Activated CD4-positive, alpha-beta memory T cell treated with anti-CD3 and anti-CD28 coated beads for 36 hours (primary cell): Measurements from ENCODE around the gene FARS2. TPM values are rescaled to one million over a fixed set of nuclear protein-coding genes. Genes with fewer than 3 reads are reported as not detected.

Source experiments
- CTCF ChIA-PET: fragments of 350-600 bp; sonication (Branson Sonifier 250); formaldehyde crosslinking; loops from one replicate; lab custom pipeline; 2021; ENCODE audit warnings: antibody characterized with exemption, inconsistent platforms; lab: Charles Lee
- POLR2A ChIA-PET: fragments of 350-600 bp; sonication (Branson Sonifier 250); formaldehyde crosslinking; loops from one replicate; lab custom pipeline; 2021; ENCODE audit warnings: antibody characterized with exemption; lab: Charles Lee
- DNase-seq: peaks from one replicate; pipeline ENCODE4 v3.0.0-alpha.2; 2020
- H3K27ac Mint-ChIP-seq: one replicate; pipeline ENCODE4 v1.8.0; 2021; ENCODE audit warnings: mixed read lengths
- H3K27me3 Mint-ChIP-seq: one replicate; pipeline ENCODE4 v1.8.0; 2021; ENCODE audit warnings: mixed read lengths
- H3K36me3 Mint-ChIP-seq: one replicate; pipeline ENCODE4 v1.8.0; 2021; ENCODE audit warnings: mixed read lengths
- H3K4me1 Mint-ChIP-seq: one replicate; pipeline ENCODE4 v1.8.0; 2021; ENCODE audit warnings: low read depth, mixed read lengths
- H3K4me3 Mint-ChIP-seq: one replicate; pipeline ENCODE4 v1.8.0; 2021; ENCODE audit warnings: mild to moderate bottlenecking, mixed read lengths
- H3K9me3 Mint-ChIP-seq: one replicate; pipeline ENCODE4 v1.8.0; 2021; ENCODE audit warnings: mixed read lengths
- intact Hi-C: fragments of 100-400 bp; cut with micrococcal nuclease; formaldehyde crosslinking; loops from one replicate; pipeline ENCODE4 v1.15.1; 2023
- total RNA-seq, 2 experiments: library from RNA; stranded (reverse); gene quantifications; one replicate each; pipeline ENCODE4 v1.2.3, GENCODE V29; 2021

The FARS2 gene
- total RNA-seq, 2 experiments from 2014 or later: 22.7 to 23.7 TPM

GRCh38 chr6:5809450-5809849 is 548.1 kb downstream of the FARS2 start:
- Mint-ChIP-seq H3K36me3 (no peaks in the 10 kb centered on the region), H3K27me3 (no peaks in the 10 kb centered on the region), H3K27ac (no peak overlapping the region), H3K4me3 (no peak overlapping the region), H3K9me3 (peaks cover 15% of the 10 kb centered on the region), H3K4me1 (peaks cover 22% of the 10 kb centered on the region)
- CTCF ChIA-PET: no interaction called here
- POLR2A ChIA-PET: no interaction called here
- peak; percentile 25 for DNase-seq
- intact Hi-C loops: no loop called here

DNA sequence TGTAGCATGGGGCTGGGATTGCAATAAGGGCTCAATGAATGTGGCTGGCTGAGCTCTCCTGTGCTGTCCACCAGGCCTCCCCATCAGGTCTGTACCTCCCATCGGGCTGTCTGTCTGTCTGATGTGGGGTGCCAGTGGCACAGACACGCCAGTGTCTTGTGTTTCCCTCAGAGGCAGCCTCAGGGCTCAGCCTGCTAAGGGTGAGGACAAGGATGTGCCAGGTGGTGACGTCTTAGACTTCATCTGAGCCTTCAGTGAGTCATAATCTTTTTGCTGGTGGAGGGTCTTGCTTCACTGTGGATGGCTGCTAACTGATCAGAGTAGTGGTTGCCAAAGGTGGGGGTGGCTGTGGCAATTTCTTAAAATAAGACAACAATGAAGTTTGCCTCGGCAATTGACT is 550.7 kb downstream of the FARS2 start:
- ChIA-PET POLR2A (no interaction called here), CTCF (no interaction called here)
- no peak overlapping the region for H3K27ac Mint-ChIP-seq
- intact Hi-C loops: loop anchor here (10.0 kb wide), 1 partner anchor 193 kb away; the partner anchor contains the start of gene NRN1
- peaks cover 24% of the 10 kb centered on the region for H3K4me1 Mint-ChIP-seq
- H3K36me3 Mint-ChIP-seq: no peaks in the 10 kb centered on the region
- peaks cover 5% of the 10 kb centered on the region for H3K9me3 Mint-ChIP-seq
- DNase-seq: no peak
- no peaks in the 10 kb centered on the region for H3K27me3 Mint-ChIP-seq
- H3K4me3 Mint-ChIP-seq: no peak overlapping the region

DNA sequence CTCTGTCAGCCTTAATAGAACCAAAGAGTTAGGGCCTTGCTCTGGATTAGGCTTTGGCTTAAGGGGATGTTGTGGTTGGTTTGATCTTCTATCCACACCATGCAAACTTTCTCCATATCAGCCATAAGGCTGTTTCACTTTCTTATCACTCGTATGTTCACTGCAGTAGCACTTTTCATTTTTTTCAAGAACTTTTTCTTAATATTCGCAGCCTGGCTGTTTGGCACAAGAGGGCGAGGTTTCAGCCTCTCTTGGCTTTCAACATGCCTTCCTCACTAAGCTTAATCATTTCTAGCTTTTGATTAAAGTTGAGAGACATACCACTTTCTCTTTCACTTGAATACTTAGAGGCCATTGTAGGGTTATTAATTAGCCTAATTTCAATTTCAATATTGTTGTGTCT is 552.3 kb downstream of the FARS2 start:
- H3K9me3 Mint-ChIP-seq: no peaks in the 10 kb centered on the region
- ChIA-PET CTCF (no interaction called here), POLR2A (no interaction called here)
- H3K4me3 Mint-ChIP-seq: no peak overlapping the region
- H3K27ac Mint-ChIP-seq: peak overlapping the region; percentile 19
- H3K4me1 Mint-ChIP-seq: peaks cover 24% of the 10 kb centered on the region
- peak; percentile 38 for DNase-seq
- intact Hi-C loops: loop anchor here (10.0 kb wide), 1 partner anchor 191 kb away; the partner anchor contains the start of gene NRN1
- no peaks in the 10 kb centered on the region for H3K36me3 Mint-ChIP-seq
- no peaks in the 10 kb centered on the region for H3K27me3 Mint-ChIP-seq

DNA sequence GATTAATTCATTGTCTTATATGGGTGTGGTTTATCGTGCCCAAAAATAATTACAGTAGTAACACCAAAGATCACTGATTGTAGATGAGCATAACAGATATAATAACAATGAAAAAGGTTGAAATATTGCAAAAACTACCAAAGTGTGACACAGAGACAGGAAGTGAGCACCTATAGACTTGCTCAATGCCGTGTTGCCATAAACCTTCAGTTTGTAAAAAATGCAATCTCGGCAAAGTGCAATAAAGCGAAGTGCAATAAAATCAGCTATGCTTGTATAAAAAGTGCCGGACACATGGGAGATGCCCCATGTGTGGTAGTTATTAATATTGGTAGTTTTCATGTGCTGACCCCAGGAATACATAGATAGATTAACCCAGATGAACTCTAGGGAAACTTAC is 552.8 kb downstream of the FARS2 start:
- ChIA-PET POLR2A (no interaction called here), CTCF (no interaction called here)
- no peaks in the 10 kb centered on the region for H3K9me3 Mint-ChIP-seq
- H3K27me3 Mint-ChIP-seq: no peaks in the 10 kb centered on the region
- no peak overlapping the region for H3K4me3 Mint-ChIP-seq
- intact Hi-C loops: loop anchor here (10.0 kb wide), 1 partner anchor 191 kb away; the partner anchor contains the start of gene NRN1
- peaks cover 24% of the 10 kb centered on the region for H3K4me1 Mint-ChIP-seq
- no peaks in the 10 kb centered on the region for H3K36me3 Mint-ChIP-seq
- no peak overlapping the region for H3K27ac Mint-ChIP-seq
- no peak for DNase-seq

- DNase-seq: no peak
- H3K9me3 Mint-ChIP-seq: no peaks in the 10 kb centered on the region
- no peak overlapping the region for H3K27ac Mint-ChIP-seq
- H3K27me3 Mint-ChIP-seq: no peaks in the 10 kb centered on the region
- no peaks in the 10 kb centered on the region for H3K36me3 Mint-ChIP-seq
- intact Hi-C loops: loop anchor here (10.0 kb wide), 1 partner anchor 190 kb away; the partner anchor contains the start of gene NRN1
- ChIA-PET CTCF (no interaction called here), POLR2A (no interaction called here)
- H3K4me1 Mint-ChIP-seq: peaks cover 19% of the 10 kb centered on the region
- no peak overlapping the region for H3K4me3 Mint-ChIP-seq
Measured at GRCh38 chr6:5814901-5815300, 553.6 kb downstream of the FARS2 start.

- ChIA-PET POLR2A (no interaction called here), CTCF (no interaction called here)
- no peaks in the 10 kb centered on the region for H3K9me3 Mint-ChIP-seq
- no peaks in the 10 kb centered on the region for H3K36me3 Mint-ChIP-seq
- intact Hi-C loops: loop anchor here (10.0 kb wide), 1 partner anchor 187 kb away; the partner anchor contains the start of gene NRN1
- H3K27me3 Mint-ChIP-seq: no peaks in the 10 kb centered on the region
- H3K4me1 Mint-ChIP-seq: peaks cover 16% of the 10 kb centered on the region
- DNase-seq: no peak
- no peak overlapping the region for H3K4me3 Mint-ChIP-seq
- H3K27ac Mint-ChIP-seq: no peak overlapping the region
Measured at GRCh38 chr6:5817869-5818268, 556.6 kb downstream of the FARS2 start.

GRCh38 chr6:5818959-5819358 is 557.6 kb downstream of the FARS2 start:
- Mint-ChIP-seq H3K9me3 (no peaks in the 10 kb centered on the region), H3K4me3 (no peak overlapping the region), H3K36me3 (no peaks in the 10 kb centered on the region), H3K27me3 (no peaks in the 10 kb centered on the region), H3K4me1 (peaks cover 8% of the 10 kb centered on the region), H3K27ac (no peak overlapping the region)
- CTCF ChIA-PET: no interaction called here
- POLR2A ChIA-PET: no interaction called here
- DNase-seq: no peak
- intact Hi-C loops: loop anchor here (10.0 kb wide), 1 partner anchor 186 kb away; the partner anchor contains the start of gene NRN1

Other genes starting within 250 kb of the FARS2 start
- gene PPP1R3G, start 176.2 kb upstream of the FARS2 start, total RNA-seq: not detected
- gene LYRM4, start 563 bp upstream of the FARS2 start, total RNA-seq: 10 to 100 TPM; 50.6 to 53.6 TPM